ENCODE results near the gene PSMD11. TPM values are rescaled to one million over a fixed set of nuclear protein-coding genes. Genes with fewer than 3 reads are reported as not detected.
A peak's percentile ranks its signal among the peaks of the same experiment; 100 is the strongest.
"Not testable (repeated sequence)": the region's sequence is repeated elsewhere in the genome, so short reads cannot be mapped to it uniquely, and the experiment has no call there.

Gene PSMD11
- total RNA-seq, 6 experiments from 2014 or later: 45.7 to 61.3 (median 51.6) TPM

GRCh38 chr17:32445497-32445896 lies 1.2 kb downstream of the PSMD11 start:
- Histone ChIP-seq H3K4me1 (peaks cover 0 to 17% (median 7%) of the 10 kb centered on the region in 4 donors), H3K36me3 (peaks cover 0 to 35% (median 18%) of the 10 kb centered on the region in 4 donors), H3K4me3 (peak overlapping the region; percentile 76 to 99 (median 96)), H3K9me3 (no peaks in the 10 kb centered on the region), H3K27me3 (no peaks in the 10 kb centered on the region), H3K27ac (peak overlapping the region in 1 of 3 donors; percentile 85)
- no peak for ATAC-seq
- intact Hi-C loops (cut with DNase I): no loop called here
- DNase-seq: no peak
- no peak for TF ChIP-seq POLR2A (IDR thresholded peaks at IDR 0.05)
- no peak for TF ChIP-seq CTCF (IDR thresholded peaks at IDR 0.05)
- 7% methylated on average over 6 of the region's 6 CpGs for WGBS (ENCODE audit: insufficient coverage, low coverage, low lambda C conversion rate, missing lambda C conversion rate)

- H3K4me1 ChIP-seq: peaks cover 0 to 17% (median 7%) of the 10 kb centered on the region in 4 donors
- H3K27ac ChIP-seq: no peak overlapping the region
- intact Hi-C loops (cut with DNase I): no loop called here
- DNase-seq: no peak
- TF ChIP-seq CTCF (IDR thresholded peaks at IDR 0.05) (no peak), POLR2A (IDR thresholded peaks at IDR 0.05) (no peak)
- H3K9me3 ChIP-seq: no peaks in the 10 kb centered on the region
- ATAC-seq: no peak
- peak overlapping the region in 2 of 3 donors; percentile 96 to 99 for H3K4me3 ChIP-seq
- 55% methylated on average over 2 of the region's 2 CpGs for WGBS (ENCODE audit: insufficient coverage, low coverage, low lambda C conversion rate, missing lambda C conversion rate)
- H3K27me3 ChIP-seq: no peaks in the 10 kb centered on the region
- peaks cover 0 to 40% (median 20%) of the 10 kb centered on the region in 4 donors for H3K36me3 ChIP-seq
Observed at GRCh38 chr17:32445971-32446370, 1.7 kb downstream of the PSMD11 start.

- intact Hi-C loops (cut with DNase I): no loop called here
- no peak for ATAC-seq
- H3K4me3 ChIP-seq: no peak overlapping the region
- TF ChIP-seq POLR2A (IDR thresholded peaks at IDR 0.05) (no peak), CTCF (IDR thresholded peaks at IDR 0.05) (no peak)
- H3K27ac ChIP-seq: no peak overlapping the region
- H3K27me3 ChIP-seq: no peaks in the 10 kb centered on the region
- no peak for DNase-seq
- no peaks in the 10 kb centered on the region for H3K9me3 ChIP-seq
- peaks cover 0 to 17% (median 7%) of the 10 kb centered on the region in 4 donors for H3K4me1 ChIP-seq
- WGBS (ENCODE audit: insufficient coverage, low coverage, low lambda C conversion rate, missing lambda C conversion rate): no CpG with 5 or more reads among the region's 2 CpGs
- peaks cover 0 to 50% (median 20%) of the 10 kb centered on the region in 4 donors for H3K36me3 ChIP-seq
Observed at GRCh38 chr17:32446949-32447348, 2.6 kb downstream of the PSMD11 start.

- ATAC-seq: no peak
- no peak for DNase-seq
- intact Hi-C loops (cut with DNase I): no loop called here
- no peak overlapping the region for H3K27ac ChIP-seq
- WGBS (ENCODE audit: insufficient coverage, low coverage, low lambda C conversion rate, missing lambda C conversion rate): 100% methylated on average over 1 of the region's 5 CpGs
- H3K27me3 ChIP-seq: no peaks in the 10 kb centered on the region
- H3K36me3 ChIP-seq: peaks cover 0 to 79% (median 31%) of the 10 kb centered on the region in 4 donors
- H3K9me3 ChIP-seq: no peaks in the 10 kb centered on the region
- no peak overlapping the region for H3K4me3 ChIP-seq
- H3K4me1 ChIP-seq: peaks cover 0 to 13% (median 7%) of the 10 kb centered on the region in 4 donors
- TF ChIP-seq POLR2A (IDR thresholded peaks at IDR 0.05): no peak
- TF ChIP-seq CTCF (IDR thresholded peaks at IDR 0.05): no peak
Observed at GRCh38 chr17:32449963-32450362, 5.7 kb downstream of the PSMD11 start.

- 85% methylated on average over 5 of the region's 6 CpGs for WGBS (ENCODE audit: insufficient coverage, low coverage, low lambda C conversion rate, missing lambda C conversion rate)
- peaks cover 0 to 83% (median 33%) of the 10 kb centered on the region in 4 donors for H3K36me3 ChIP-seq
- H3K4me3 ChIP-seq; H3K9me3 ChIP-seq; DNase-seq; intact Hi-C loops (cut with DNase I); H3K27me3 ChIP-seq; H3K27ac ChIP-seq; ATAC-seq: not testable (repeated sequence)
- peaks cover 0 to 12% (median 6%) of the 10 kb centered on the region in 4 donors for H3K4me1 ChIP-seq
Observed at GRCh38 chr17:32450379-32450778, 6.1 kb downstream of the PSMD11 start.

Data from right lobe of liver (tissue), 6 donors.